H9 (cell line): ENCODE results near the gene STK11. TPM values are rescaled to one million over a fixed set of nuclear protein-coding genes. Genes with fewer than 3 reads are reported as not detected.

Source experiments
- DNase-seq: peaks from one replicate; pipeline ENCODE4 v3.0.0-alpha.2; 2017
- H2AFZ ChIP-seq: one replicate; pipeline ENCODE4 v1.6.1; 2013; ENCODE audit warnings: mild to moderate bottlenecking, low read length, control low read depth, moderate library complexity
- H2AK5ac ChIP-seq: 2 replicates; pipeline ENCODE4 v1.6.1; 2013; ENCODE audit warnings: low read length, control low read depth, mixed read lengths; ENCODE audit not compliant: insufficient read length
- H2BK120ac ChIP-seq: one replicate; pipeline ENCODE4 v1.6.1; 2013; ENCODE audit warnings: low read depth, mild to moderate bottlenecking, low read length, control low read depth, inconsistent platforms; ENCODE audit not compliant: poor library complexity, severe bottlenecking
- H2BK12ac ChIP-seq: 2 replicates; pipeline ENCODE4 v1.6.1; 2013; ENCODE audit warnings: low read length, control low read depth, mixed read lengths, low read depth; ENCODE audit not compliant: insufficient read length
- H2BK15ac ChIP-seq: 2 replicates; pipeline ENCODE4 v1.6.1; 2013; ENCODE audit warnings: low read depth, low read length, control low read depth
- H2BK20ac ChIP-seq: one replicate; pipeline ENCODE4 v1.6.1; 2013; ENCODE audit warnings: low read depth, mild to moderate bottlenecking, low read length, control low read depth, inconsistent platforms; ENCODE audit not compliant: poor library complexity, severe bottlenecking
- H2BK5ac ChIP-seq: 2 replicates; pipeline ENCODE4 v1.6.1; 2013; ENCODE audit warnings: low read length, control low read depth, mixed read lengths; ENCODE audit not compliant: insufficient read length
- H3K14ac ChIP-seq: 2 replicates; pipeline ENCODE4 v1.6.1; 2013; ENCODE audit warnings: low read length, control low read depth; ENCODE audit not compliant: insufficient read depth
- H3K18ac ChIP-seq: 2 replicates; pipeline ENCODE4 v1.6.1; 2013; ENCODE audit warnings: low read depth, mild to moderate bottlenecking, mixed read lengths, low read length, control low read depth; ENCODE audit not compliant: insufficient read length
- H3K23ac ChIP-seq: 2 replicates; pipeline ENCODE4 v1.6.1; 2013; ENCODE audit warnings: low read length, control low read depth, mixed read lengths, low read depth; ENCODE audit not compliant: insufficient read length
- H3K23me2 ChIP-seq: 2 replicates; pipeline ENCODE4 v1.6.1; 2013; ENCODE audit warnings: low read depth, mild to moderate bottlenecking, mixed read lengths, low read length, control low read depth; ENCODE audit not compliant: insufficient read length, poor library complexity, severe bottlenecking
- H3K27ac ChIP-seq: 2 replicates; pipeline ENCODE4 v1.5.1; 2013; ENCODE audit warnings: low read length, control low read depth, mixed read lengths, low read depth; ENCODE audit not compliant: insufficient read length
- H3K27me3 ChIP-seq: 2 replicates; pipeline ENCODE4 v1.6.1; 2013; ENCODE audit warnings: low read length, control low read depth, inconsistent platforms; ENCODE audit not compliant: insufficient read depth
- H3K4ac ChIP-seq: 2 replicates; pipeline ENCODE4 v1.6.1; 2013; ENCODE audit warnings: low read depth, mild to moderate bottlenecking, control low read depth, inconsistent platforms, low read length, moderate library complexity
- H3K4me1 ChIP-seq: 2 replicates; pipeline ENCODE4 v1.6.1; 2013; ENCODE audit warnings: low read length, control low read depth, inconsistent platforms; ENCODE audit not compliant: insufficient read depth
- H3K4me2 ChIP-seq: 2 replicates; pipeline ENCODE4 v1.6.1; 2013; ENCODE audit warnings: low read length, control low read depth, mixed read lengths; ENCODE audit not compliant: insufficient read length, insufficient read depth
- H3K56ac ChIP-seq: 2 replicates; pipeline ENCODE4 v1.6.1; 2013; ENCODE audit warnings: low read depth, mild to moderate bottlenecking, mixed read lengths, low read length, control low read depth; ENCODE audit not compliant: insufficient read length
- H3K79me1 ChIP-seq: 2 replicates; pipeline ENCODE4 v1.6.1; 2013; ENCODE audit warnings: low read depth, mild to moderate bottlenecking, moderate library complexity, low read length, control low read depth, inconsistent platforms; ENCODE audit not compliant: insufficient read depth, poor library complexity, severe bottlenecking
- H3K79me2 ChIP-seq: 2 replicates; pipeline ENCODE4 v1.6.1; 2013; ENCODE audit warnings: low read length, control low read depth, inconsistent platforms; ENCODE audit not compliant: insufficient read depth
- H3K9ac ChIP-seq: 2 replicates; pipeline ENCODE4 v1.6.1; 2013; ENCODE audit warnings: low read length, control low read depth, mixed read lengths; ENCODE audit not compliant: insufficient read length; ENCODE audit errors: extremely low read depth
- H3K9me3 ChIP-seq: one replicate; pipeline ENCODE4 v1.6.1; 2013; ENCODE audit warnings: low read depth, low read length, inconsistent platforms; ENCODE audit not compliant: control insufficient read depth
- H3T11ph ChIP-seq: one replicate; pipeline ENCODE4 v1.6.1; 2013; ENCODE audit warnings: mild to moderate bottlenecking, low read length, control low read depth, inconsistent platforms
- H4K20me1 ChIP-seq: one replicate; pipeline ENCODE4 v1.6.1; 2013; ENCODE audit not compliant: control insufficient read depth, insufficient read length, insufficient read depth
- H4K5ac ChIP-seq: 2 replicates; pipeline ENCODE4 v1.6.1; 2013; ENCODE audit warnings: low read depth, mild to moderate bottlenecking, mixed read lengths, low read length, control low read depth; ENCODE audit not compliant: insufficient read length
- H4K8ac ChIP-seq: replicated peaks from 2 replicates; pipeline ENCODE4 v1.6.1; 2013; ENCODE audit warnings: low read length, control low read depth, mixed read lengths, low read depth; ENCODE audit not compliant: insufficient read length
- H4K91ac ChIP-seq: 2 replicates; pipeline ENCODE4 v1.6.1; 2013; ENCODE audit warnings: low read depth, mild to moderate bottlenecking, moderate library complexity, mixed read lengths, low read length, control low read depth; ENCODE audit not compliant: insufficient read length
- H3K27ac Mint-ChIP-seq, 3 experiments: 2 replicates in 2 of 3; 3 replicates in 1 of 3; pipeline ENCODE4 v1.8.0; 2020 to 2021; ENCODE audit warnings: mixed read lengths in 3 of 3, mild to moderate bottlenecking in 1 of 3, moderate library complexity in 1 of 3
- H3K27me3 Mint-ChIP-seq: 2 replicates; pipeline ENCODE4 v1.8.0; 2021; ENCODE audit warnings: low read depth, mild to moderate bottlenecking, moderate library complexity, mixed read lengths
- H3K36me3 Mint-ChIP-seq, 3 experiments: 2 replicates in 2 of 3; 3 replicates in 1 of 3; pipeline ENCODE4 v1.8.0; 2020 to 2021; ENCODE audit warnings: low read depth in 3 of 3, mixed read lengths in 3 of 3; ENCODE audit not compliant: insufficient read depth in 1 of 3
- H3K4me1 Mint-ChIP-seq, 2 experiments: 2 replicates each; pipeline ENCODE4 v1.8.0; 2020; ENCODE audit warnings: mixed read lengths in 2 of 2
- H3K4me3 Mint-ChIP-seq, 2 experiments: 2 replicates in 1 of 2; 3 replicates in 1 of 2; pipeline ENCODE4 v1.8.0; 2020 to 2021; ENCODE audit warnings: mild to moderate bottlenecking in 2 of 2, mixed read lengths in 2 of 2, moderate library complexity in 1 of 2
- H3K9me3 Mint-ChIP-seq, 2 experiments: 2 replicates in 1 of 2; 3 replicates in 1 of 2; pipeline ENCODE4 v1.8.0; 2020; ENCODE audit warnings: mild to moderate bottlenecking in 2 of 2, mixed read lengths in 2 of 2, moderate library complexity in 1 of 2
- WGBS: extraction: QIAGEN DNeasy Blood & Tissue Kit; methylation state at CpG from one replicate; pipeline ENCODE4 v1.1.7; 2013; ENCODE audit warnings: missing lambda C conversion rate, low lambda C conversion rate, mixed read lengths; ENCODE audit not compliant: insufficient read length; ENCODE audit errors: extremely low coverage; 5-methylcytosine and 5-hydroxymethylcytosine counted together
- total RNA-seq: library from RNA; stranded (reverse); gene quantifications from 2 replicates; pipeline ENCODE4 v1.2.1, GENCODE V29; 2021
- TF ChIP-seq, protein P1 (sequence below): fragments of 200-600 bp; sonication (generic); conservative IDR thresholded peaks from 3 replicates; pipeline ENCODE4 v1.8.0; 2021; ENCODE audit warnings: antibody characterized with exemption, mild to moderate bottlenecking

STK11 gene
- total RNA-seq, 1 experiment from 2014 or later = 74.3 TPM

DNA sequence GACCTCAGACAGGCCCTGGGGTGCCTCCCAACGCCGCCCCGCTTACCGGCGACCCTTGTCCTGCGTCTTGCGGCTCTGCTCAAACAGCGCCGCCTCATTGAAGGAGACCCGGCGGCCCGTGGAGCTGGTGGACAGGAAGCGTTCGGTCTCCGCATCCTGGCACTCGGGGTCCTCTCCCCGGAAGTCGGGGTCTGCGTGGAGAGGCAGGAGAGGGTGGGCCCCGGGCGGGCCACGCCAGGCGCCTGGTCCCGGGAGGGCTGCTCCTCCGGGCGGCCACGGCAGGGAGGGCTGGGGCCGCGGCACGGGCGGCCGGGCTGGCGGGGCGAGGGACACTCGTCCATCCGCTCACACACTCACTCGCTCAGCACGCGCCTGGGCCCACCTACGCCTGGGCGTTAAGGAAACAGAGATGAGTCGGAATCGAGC is 29.4 kb downstream of the STK11 start:
- Histone ChIP-seq H2BK20ac (no peak overlapping the region), H3K9ac (no peak overlapping the region), H3K18ac (no peak overlapping the region), H3K23ac (no peak overlapping the region), H3K14ac (no peak overlapping the region), H2AK5ac (no peak overlapping the region), H3K4me1 (no peaks in the 10 kb centered on the region), H3K4me2 (no peak overlapping the region), H3K27ac (no peak overlapping the region), H3K9me3 (no peaks in the 10 kb centered on the region), H4K20me1 (no peaks in the 10 kb centered on the region), H3K4ac (no peak overlapping the region), H4K91ac (no peak overlapping the region), H3T11ph (no peak overlapping the region), H3K56ac (no peak overlapping the region), H3K79me1 (no peaks in the 10 kb centered on the region), H2BK120ac (no peak overlapping the region), H3K27me3 (no peaks in the 10 kb centered on the region), H4K5ac (no peak overlapping the region), H2AFZ (no peak overlapping the region), H4K8ac (no peak overlapping the region), H3K79me2 (no peaks in the 10 kb centered on the region), H2BK12ac (no peak overlapping the region), H3K23me2 (peaks cover 10% of the 10 kb centered on the region), H2BK5ac (no peak overlapping the region), H2BK15ac (no peak overlapping the region)
- Mint-ChIP-seq H3K27me3 (peaks cover 1% of the 10 kb centered on the region; the same call in 1 of the 2 replicates), H3K4me1 (peaks cover 10 to 14% of the 10 kb centered on the region in 2 experiments), H3K36me3 (peaks cover 0 to 30% (median 19%) of the 10 kb centered on the region in 3 experiments; a peak in 5 of 7 replicates), H3K9me3 (no peaks in the 10 kb centered on the region), H3K27ac (no peak overlapping the region), H3K4me3 (no peak overlapping the region; a peak in 1 of 5 replicates)
- WGBS = no CpG with 5 or more reads among the region's 43 CpGs
- DNase-seq = no peak
- TF ChIP-seq, protein P1, sequence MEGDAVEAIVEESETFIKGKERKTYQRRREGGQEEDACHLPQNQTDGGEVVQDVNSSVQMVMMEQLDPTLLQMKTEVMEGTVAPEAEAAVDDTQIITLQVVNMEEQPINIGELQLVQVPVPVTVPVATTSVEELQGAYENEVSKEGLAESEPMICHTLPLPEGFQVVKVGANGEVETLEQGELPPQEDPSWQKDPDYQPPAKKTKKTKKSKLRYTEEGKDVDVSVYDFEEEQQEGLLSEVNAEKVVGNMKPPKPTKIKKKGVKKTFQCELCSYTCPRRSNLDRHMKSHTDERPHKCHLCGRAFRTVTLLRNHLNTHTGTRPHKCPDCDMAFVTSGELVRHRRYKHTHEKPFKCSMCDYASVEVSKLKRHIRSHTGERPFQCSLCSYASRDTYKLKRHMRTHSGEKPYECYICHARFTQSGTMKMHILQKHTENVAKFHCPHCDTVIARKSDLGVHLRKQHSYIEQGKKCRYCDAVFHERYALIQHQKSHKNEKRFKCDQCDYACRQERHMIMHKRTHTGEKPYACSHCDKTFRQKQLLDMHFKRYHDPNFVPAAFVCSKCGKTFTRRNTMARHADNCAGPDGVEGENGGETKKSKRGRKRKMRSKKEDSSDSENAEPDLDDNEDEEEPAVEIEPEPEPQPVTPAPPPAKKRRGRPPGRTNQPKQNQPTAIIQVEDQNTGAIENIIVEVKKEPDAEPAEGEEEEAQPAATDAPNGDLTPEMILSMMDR = no peak
